Stimulated activated CD8-positive, alpha-beta memory T cell treated with anti-CD3 and anti-CD28 coated beads, Interleukin-7, amount 100 ng/mL, for 24 hours (primary cell): Measurements from ENCODE around the gene CD200R1L.

ENCODE experiments used
- DNase-seq: peaks from one replicate; pipeline ENCODE4 v3.0.0-alpha.2; 2020; ENCODE audit warnings: low read depth

Gene CD200R1L

DNA sequence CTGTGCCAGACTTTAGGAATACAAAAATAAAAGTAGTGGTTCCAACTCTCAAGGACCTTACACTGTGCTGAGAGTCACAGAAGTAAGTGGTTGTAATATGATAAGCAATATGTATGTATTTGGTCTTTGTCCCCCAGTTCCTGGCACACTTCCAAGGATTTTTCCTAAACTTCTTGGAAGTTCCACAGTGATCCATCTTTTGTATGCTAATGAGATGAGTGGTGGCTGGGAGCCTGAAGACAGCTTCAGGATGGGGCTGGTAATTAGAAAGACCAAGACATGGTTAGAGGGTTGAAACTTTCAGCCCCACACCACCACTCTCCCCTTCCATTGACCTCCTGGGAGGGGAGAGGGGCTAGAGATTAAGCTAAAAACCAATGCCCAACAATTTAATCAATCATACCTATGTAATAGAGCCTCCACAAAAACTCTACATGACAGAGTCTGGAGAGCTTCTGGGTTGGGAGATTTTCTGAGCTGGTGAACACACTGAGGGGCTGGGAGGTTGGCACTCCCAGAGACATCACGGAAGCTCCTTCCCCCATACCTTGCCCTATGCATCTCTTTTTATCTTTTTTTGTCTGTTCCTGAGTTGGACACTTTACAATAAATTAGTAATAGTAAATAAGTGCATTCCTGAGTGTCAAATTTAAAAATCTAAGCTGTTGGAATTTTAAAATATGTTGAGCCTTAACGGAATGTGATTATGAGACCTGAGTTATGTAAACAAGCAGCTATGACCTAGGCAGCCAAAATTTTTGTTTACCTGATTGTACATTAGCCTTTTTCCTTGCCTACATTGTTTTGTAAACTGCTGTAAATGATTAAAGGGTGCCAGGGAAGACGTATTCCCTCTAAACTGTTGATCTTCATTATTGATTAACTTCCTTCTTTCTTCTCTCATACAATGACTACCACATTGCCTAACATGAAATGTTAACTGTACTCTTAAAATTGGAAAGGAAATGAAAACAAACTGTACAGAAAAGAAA, 24.3 kb downstream of the CD200R1L start:
- no peak for DNase-seq

DNA sequence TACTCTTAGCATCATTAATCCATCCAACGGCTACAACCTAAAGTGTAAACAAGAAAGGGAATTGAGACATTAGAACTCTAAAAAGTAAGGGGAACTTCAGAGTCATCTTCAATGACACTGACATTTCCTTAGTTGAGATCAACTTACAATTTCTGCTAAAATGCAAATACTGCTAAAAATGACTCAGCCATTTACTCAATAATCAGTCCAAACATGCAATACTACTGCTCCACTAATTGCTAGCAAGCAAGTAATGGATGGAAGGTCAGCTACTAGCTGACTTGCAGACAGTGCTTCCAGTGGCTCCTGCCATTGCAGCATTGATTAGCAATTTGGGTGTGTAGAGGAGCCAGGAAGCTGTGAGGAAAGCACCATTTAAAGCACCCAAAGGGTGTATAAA, 28.4 kb downstream of the CD200R1L start:
- DNase-seq, result no peak

DNA sequence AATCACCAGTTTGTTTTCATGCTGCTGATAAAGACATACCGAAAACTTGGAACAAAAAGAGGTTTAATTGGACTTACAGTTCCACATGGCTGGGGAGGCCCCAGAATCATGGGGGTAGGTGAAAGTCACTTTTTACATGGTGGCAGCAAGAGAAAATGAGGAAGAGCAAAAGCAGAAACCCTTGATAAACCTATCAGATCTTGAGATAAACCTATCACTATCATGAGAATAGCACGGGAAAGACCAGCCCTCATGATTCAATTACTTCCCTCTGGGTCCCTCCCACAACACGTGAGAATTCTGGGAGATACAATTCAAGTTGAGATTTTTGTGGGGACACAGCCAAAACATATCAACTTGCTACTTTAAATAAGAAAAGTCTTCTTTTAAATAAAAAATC, 28.9 kb downstream of the CD200R1L start:
- no peak for DNase-seq

DNA sequence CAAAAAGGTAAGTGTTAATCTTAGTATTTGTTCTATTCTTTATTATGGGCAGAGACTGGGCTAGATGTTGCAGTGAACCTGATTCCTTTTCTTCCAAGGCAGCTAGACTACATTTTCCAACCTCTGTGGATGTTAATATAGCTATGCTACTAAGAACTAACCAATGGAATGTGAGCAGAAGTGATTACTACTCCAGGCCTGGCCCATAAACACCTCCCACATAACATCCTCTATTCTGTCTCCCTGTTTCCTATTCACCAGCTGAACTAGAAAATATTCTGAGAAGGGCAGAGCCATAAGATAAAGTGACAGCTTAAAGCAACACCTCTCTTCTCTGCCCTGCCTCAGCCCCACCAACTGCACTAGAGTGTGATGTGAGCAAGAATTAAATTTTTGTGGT, 29.4 kb downstream of the CD200R1L start:
- DNase-seq, result no peak

- DNase-seq, result no peak
Measured at GRCh38 chr3:112815981-112816380, 30.7 kb downstream of the CD200R1L start.

DNA sequence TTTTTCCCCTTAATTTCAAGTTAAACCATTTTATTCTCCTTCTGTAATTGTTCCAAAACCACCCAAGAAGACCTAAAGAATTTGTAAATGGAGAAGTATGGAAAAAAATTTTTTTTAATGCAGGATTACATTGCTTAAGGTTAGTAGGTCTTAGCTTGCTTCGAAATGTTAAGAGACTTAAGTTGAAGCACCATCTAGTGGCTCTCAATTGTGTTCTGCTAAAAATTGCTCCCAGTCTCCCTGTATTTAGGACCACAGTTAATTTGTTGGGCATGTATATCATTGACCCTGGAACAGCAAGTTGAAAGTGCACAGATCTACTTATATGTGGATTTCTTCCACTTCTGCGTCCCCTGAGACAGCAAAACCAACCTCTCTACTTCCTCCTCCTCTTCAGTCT, 32.4 kb downstream of the CD200R1L start:
- DNase-seq, result no peak

GRCh38 chr3:112813723-112814171, 32.9 kb downstream of the CD200R1L start:
- no peak for DNase-seq

- no peak for DNase-seq
Measured at GRCh38 chr3:112813016-112813415, 33.6 kb downstream of the CD200R1L start.

DNA sequence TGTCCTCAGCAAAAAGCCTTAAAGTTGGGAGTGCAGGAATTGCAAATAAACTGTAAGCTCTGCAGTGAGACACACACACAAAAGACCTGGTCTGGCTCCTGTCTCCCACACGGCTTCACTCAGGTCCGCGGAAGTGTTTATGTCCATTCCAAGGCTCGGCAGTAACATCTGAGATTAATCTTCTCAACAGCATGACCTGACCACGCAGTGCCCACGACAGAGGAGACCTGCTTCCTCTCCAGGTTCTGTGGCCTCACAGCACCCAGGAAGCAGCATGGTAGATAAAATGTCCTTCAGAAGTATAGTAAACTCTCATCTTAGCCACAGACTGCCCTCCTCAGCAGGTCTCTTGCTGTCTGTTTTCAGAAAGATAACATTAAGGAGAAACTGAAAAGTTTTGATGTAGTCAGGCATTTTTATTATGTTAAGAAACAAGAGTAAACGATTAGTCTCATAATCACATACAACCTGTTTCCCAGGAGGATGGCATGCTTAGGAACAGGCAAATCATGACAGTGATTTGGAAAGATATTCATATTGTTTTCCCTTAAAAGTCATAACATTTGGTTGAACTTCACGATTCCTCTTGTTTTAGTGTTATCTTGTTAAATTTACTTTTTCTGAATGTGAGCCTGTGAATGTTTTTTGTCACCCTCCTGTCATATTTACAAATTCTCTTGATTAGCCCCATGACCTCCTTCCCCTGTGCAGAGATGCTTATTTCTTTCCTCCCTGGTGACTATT, 34.6 kb downstream of the CD200R1L start:
- no peak for DNase-seq

DNA sequence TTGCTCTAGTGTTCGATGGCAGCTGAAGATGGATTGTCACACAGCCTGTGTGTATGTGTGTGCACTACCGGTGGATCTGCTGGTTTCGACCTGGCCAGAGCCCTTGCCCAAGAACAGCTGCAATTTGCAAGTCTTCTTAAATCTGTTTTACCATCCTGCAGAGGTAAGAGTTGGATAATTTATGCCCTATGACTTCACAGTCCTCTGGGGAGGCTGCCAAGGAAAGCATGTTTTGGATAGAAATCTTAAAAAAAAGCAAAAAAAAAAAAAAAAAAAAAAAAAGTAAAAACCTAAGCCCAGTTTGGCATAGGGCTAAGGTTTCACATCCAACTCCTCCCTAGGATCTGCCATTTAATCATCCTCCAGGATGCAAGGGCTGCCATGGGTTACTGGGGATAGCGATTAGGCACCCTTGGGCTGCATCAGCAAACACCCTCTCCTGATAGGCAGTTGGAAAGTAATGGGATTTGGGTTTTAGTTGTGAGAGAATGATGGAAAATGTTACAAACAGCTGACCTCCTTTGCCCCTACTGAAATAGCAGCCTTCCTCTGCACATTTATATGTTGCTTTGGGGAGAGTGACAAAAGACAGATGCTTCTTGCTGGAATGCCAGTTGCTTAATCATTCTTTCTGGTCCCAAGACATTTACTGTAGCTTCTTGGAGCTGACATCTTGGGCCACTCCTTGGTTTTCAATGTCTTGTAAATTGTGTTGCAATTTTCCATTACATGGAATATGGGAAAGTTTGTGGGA, 35.4 kb downstream of the CD200R1L start:
- DNase-seq, result no peak

GRCh38 chr3:112810561-112810960, 36.1 kb downstream of the CD200R1L start:
- DNase-seq, result no peak

GRCh38 chr3:112808136-112808535, 38.5 kb downstream of the CD200R1L start:
- DNase-seq, result no peak

DNA sequence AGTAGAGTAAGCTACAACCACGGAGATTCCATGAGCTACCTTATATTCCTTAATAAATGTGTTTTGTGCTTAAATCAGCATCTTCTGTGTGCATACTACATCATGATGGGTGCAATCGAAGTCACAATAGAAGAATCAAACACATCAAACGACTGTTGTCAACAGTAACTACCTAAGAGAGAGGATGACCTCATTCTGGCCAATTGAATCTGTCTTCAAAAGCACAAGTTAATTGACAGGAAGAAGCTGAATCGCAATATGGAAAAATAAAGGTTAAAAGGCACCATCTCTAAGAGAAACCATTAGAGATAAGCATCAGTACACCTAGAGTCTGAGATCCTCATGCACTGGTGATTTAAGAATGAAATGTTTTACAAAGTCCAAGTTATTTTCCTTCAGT, 39.0 kb downstream of the CD200R1L start:
- DNase-seq, result no peak

- DNase-seq, result no peak
Measured at GRCh38 chr3:112806903-112807302, 39.8 kb downstream of the CD200R1L start.

- DNase-seq, result no peak
Measured at GRCh38 chr3:112805126-112805525, 41.5 kb downstream of the CD200R1L start.

GRCh38 chr3:112804021-112804420, 42.6 kb downstream of the CD200R1L start:
- DNase-seq, result no peak

DNA sequence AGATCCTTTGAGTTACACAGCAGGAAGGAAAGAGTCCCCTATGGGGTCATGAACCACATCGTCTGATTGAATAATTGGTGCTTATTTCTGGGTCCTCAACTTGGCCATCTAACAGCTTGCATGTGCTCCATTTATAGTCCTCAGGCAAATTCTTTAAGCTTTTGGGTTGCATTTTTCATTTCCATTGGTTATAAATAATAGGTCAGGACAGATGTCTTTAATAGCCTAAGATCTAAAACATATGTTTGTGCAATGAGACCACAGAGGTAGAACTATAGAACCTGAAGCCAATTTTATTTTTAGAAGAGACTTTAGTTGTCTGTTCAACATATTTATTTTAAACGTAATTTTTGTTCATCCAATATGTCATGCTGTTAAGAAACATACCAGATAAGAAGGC, 43.2 kb downstream of the CD200R1L start:
- DNase-seq, result no peak

DNA sequence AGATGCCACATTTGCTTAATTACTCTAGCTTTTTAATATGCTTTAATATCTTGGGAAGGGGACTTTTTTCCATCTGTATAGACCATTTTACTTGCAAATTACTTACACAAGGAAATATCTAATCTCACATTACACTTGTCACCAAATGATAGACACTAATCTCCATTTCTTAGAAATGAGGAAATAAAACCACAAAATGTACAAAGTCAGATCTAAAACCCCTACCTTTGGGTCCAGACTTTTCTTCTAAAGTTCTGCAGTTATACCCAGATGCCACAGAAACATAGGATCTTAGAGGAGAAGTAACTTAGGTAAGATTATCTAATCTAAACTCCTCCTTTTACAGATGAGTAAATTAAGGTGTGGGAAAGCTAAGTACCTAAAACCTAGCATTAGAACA, 44.3 kb downstream of the CD200R1L start:
- no peak for DNase-seq

DNA sequence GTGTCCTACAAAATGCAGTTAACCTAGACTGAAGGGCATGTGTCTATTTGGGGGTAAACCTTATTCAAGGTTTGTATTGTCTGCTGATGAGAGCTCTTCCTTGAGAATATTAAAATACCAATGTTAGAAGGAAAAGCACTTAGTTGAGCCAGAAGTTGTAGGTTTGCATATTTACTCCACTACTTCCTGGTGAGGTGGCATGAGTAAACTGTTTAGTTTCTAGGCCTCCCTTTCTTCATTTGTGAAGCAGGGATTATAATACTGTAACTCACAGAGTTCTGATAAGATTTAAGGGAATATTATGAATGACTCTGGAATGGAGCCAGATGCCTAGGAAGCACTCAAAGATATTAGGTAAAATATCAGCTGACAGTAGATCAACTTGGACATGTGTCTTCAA, 46.7 kb downstream of the CD200R1L start:
- DNase-seq, result no peak

DNA sequence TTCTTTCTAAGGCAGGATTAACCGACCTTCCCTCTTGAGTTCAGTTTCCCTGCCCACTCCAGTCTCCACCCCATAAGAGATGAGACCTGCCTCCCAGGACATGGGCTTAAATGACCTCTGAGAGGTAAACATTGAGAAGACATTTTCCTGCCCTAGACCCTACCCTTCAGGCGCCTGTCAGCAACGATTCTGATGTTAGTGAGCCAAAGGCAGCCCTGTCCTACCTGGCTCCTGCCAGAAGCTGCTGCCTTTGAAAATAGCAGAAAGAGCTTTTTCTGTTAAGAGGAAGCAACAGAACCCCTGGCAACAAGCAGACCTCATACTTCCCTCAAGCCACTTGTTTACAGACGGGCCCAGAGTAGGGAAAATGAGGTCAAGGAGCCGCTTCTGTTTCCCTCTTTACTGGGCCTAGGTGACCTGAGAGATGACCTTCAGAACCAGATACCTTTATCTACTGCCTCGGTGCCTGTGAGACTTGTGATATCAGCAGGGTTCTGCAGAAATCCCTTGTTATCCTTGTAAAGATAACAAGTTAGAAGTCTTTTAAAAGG, 52.0 kb downstream of the CD200R1L start:
- no peak for DNase-seq

DNA sequence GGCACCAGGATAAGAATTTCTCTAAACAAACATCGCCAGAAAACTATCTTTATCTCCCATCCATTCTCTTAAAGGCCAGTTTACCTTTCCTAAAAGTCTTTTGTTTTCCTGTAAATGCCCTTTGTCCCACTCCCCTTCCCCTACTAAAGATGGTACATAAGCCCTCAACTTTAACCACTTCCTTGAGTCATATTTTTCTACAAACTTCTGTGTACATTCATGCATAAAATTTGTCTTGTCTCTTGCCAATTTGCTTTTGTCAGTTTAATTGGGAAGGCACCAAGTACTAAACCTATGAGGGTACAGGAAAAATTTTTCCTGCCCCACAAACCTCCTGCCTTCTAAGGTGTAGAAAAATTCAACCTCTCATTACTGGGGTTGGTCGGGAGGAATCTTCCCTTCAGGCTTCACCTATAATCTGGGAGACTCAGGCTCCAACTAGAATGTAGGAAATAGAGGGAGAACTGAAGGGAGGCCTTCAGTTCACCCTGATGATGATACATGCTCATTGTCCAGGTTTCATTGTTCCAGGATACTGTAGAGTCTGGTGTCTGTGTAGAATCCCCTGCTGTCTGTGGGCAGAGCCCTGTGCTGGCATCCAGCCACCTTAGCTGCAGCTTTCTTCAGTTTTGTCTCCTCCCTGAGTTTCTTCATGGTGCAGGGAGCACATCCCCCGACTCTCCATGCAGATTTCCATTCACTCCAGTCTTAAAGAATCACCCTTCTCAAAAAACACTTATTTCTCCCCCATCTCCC, 53.2 kb downstream of the CD200R1L start:
- DNase-seq, result no peak
